H9 (cell line): ENCODE results near the gene JMJD1C. TPM values are rescaled to one million over a fixed set of nuclear protein-coding genes. Genes with fewer than 3 reads are reported as not detected.

Source experiments
- DNase-seq: peaks from one replicate; pipeline ENCODE4 v3.0.0-alpha.2; 2017
- H2AFZ ChIP-seq: one replicate; pipeline ENCODE4 v1.6.1; 2013; ENCODE audit warnings: mild to moderate bottlenecking, low read length, control low read depth, moderate library complexity
- H2AK5ac ChIP-seq: 2 replicates; pipeline ENCODE4 v1.6.1; 2013; ENCODE audit warnings: low read length, control low read depth, mixed read lengths; ENCODE audit not compliant: insufficient read length
- H2BK120ac ChIP-seq: one replicate; pipeline ENCODE4 v1.6.1; 2013; ENCODE audit warnings: low read depth, mild to moderate bottlenecking, low read length, control low read depth, inconsistent platforms; ENCODE audit not compliant: poor library complexity, severe bottlenecking
- H2BK12ac ChIP-seq: 2 replicates; pipeline ENCODE4 v1.6.1; 2013; ENCODE audit warnings: low read length, control low read depth, mixed read lengths, low read depth; ENCODE audit not compliant: insufficient read length
- H2BK15ac ChIP-seq: 2 replicates; pipeline ENCODE4 v1.6.1; 2013; ENCODE audit warnings: low read depth, low read length, control low read depth
- H2BK20ac ChIP-seq: one replicate; pipeline ENCODE4 v1.6.1; 2013; ENCODE audit warnings: low read depth, mild to moderate bottlenecking, low read length, control low read depth, inconsistent platforms; ENCODE audit not compliant: poor library complexity, severe bottlenecking
- H2BK5ac ChIP-seq: 2 replicates; pipeline ENCODE4 v1.6.1; 2013; ENCODE audit warnings: low read length, control low read depth, mixed read lengths; ENCODE audit not compliant: insufficient read length
- H3K14ac ChIP-seq: 2 replicates; pipeline ENCODE4 v1.6.1; 2013; ENCODE audit warnings: low read length, control low read depth; ENCODE audit not compliant: insufficient read depth
- H3K18ac ChIP-seq: 2 replicates; pipeline ENCODE4 v1.6.1; 2013; ENCODE audit warnings: low read depth, mild to moderate bottlenecking, mixed read lengths, low read length, control low read depth; ENCODE audit not compliant: insufficient read length
- H3K23ac ChIP-seq: 2 replicates; pipeline ENCODE4 v1.6.1; 2013; ENCODE audit warnings: low read length, control low read depth, mixed read lengths, low read depth; ENCODE audit not compliant: insufficient read length
- H3K23me2 ChIP-seq: 2 replicates; pipeline ENCODE4 v1.6.1; 2013; ENCODE audit warnings: low read depth, mild to moderate bottlenecking, mixed read lengths, low read length, control low read depth; ENCODE audit not compliant: insufficient read length, poor library complexity, severe bottlenecking
- H3K27ac ChIP-seq: 2 replicates; pipeline ENCODE4 v1.5.1; 2013; ENCODE audit warnings: low read length, control low read depth, mixed read lengths, low read depth; ENCODE audit not compliant: insufficient read length
- H3K27me3 ChIP-seq: 2 replicates; pipeline ENCODE4 v1.6.1; 2013; ENCODE audit warnings: low read length, control low read depth, inconsistent platforms; ENCODE audit not compliant: insufficient read depth
- H3K4ac ChIP-seq: 2 replicates; pipeline ENCODE4 v1.6.1; 2013; ENCODE audit warnings: low read depth, mild to moderate bottlenecking, control low read depth, inconsistent platforms, low read length, moderate library complexity
- H3K4me1 ChIP-seq: 2 replicates; pipeline ENCODE4 v1.6.1; 2013; ENCODE audit warnings: low read length, control low read depth, inconsistent platforms; ENCODE audit not compliant: insufficient read depth
- H3K4me2 ChIP-seq: 2 replicates; pipeline ENCODE4 v1.6.1; 2013; ENCODE audit warnings: low read length, control low read depth, mixed read lengths; ENCODE audit not compliant: insufficient read length, insufficient read depth
- H3K56ac ChIP-seq: 2 replicates; pipeline ENCODE4 v1.6.1; 2013; ENCODE audit warnings: low read depth, mild to moderate bottlenecking, mixed read lengths, low read length, control low read depth; ENCODE audit not compliant: insufficient read length
- H3K79me1 ChIP-seq: 2 replicates; pipeline ENCODE4 v1.6.1; 2013; ENCODE audit warnings: low read depth, mild to moderate bottlenecking, moderate library complexity, low read length, control low read depth, inconsistent platforms; ENCODE audit not compliant: insufficient read depth, poor library complexity, severe bottlenecking
- H3K79me2 ChIP-seq: 2 replicates; pipeline ENCODE4 v1.6.1; 2013; ENCODE audit warnings: low read length, control low read depth, inconsistent platforms; ENCODE audit not compliant: insufficient read depth
- H3K9ac ChIP-seq: 2 replicates; pipeline ENCODE4 v1.6.1; 2013; ENCODE audit warnings: low read length, control low read depth, mixed read lengths; ENCODE audit not compliant: insufficient read length; ENCODE audit errors: extremely low read depth
- H3K9me3 ChIP-seq: one replicate; pipeline ENCODE4 v1.6.1; 2013; ENCODE audit warnings: low read depth, low read length, inconsistent platforms; ENCODE audit not compliant: control insufficient read depth
- H3T11ph ChIP-seq: one replicate; pipeline ENCODE4 v1.6.1; 2013; ENCODE audit warnings: mild to moderate bottlenecking, low read length, control low read depth, inconsistent platforms
- H4K20me1 ChIP-seq: one replicate; pipeline ENCODE4 v1.6.1; 2013; ENCODE audit not compliant: control insufficient read depth, insufficient read length, insufficient read depth
- H4K5ac ChIP-seq: 2 replicates; pipeline ENCODE4 v1.6.1; 2013; ENCODE audit warnings: low read depth, mild to moderate bottlenecking, mixed read lengths, low read length, control low read depth; ENCODE audit not compliant: insufficient read length
- H4K8ac ChIP-seq: replicated peaks from 2 replicates; pipeline ENCODE4 v1.6.1; 2013; ENCODE audit warnings: low read length, control low read depth, mixed read lengths, low read depth; ENCODE audit not compliant: insufficient read length
- H4K91ac ChIP-seq: 2 replicates; pipeline ENCODE4 v1.6.1; 2013; ENCODE audit warnings: low read depth, mild to moderate bottlenecking, moderate library complexity, mixed read lengths, low read length, control low read depth; ENCODE audit not compliant: insufficient read length
- H3K27ac Mint-ChIP-seq, 3 experiments: 2 replicates in 2 of 3; 3 replicates in 1 of 3; pipeline ENCODE4 v1.8.0; 2020 to 2021; ENCODE audit warnings: mixed read lengths in 3 of 3, mild to moderate bottlenecking in 1 of 3, moderate library complexity in 1 of 3
- H3K27me3 Mint-ChIP-seq: 2 replicates; pipeline ENCODE4 v1.8.0; 2021; ENCODE audit warnings: low read depth, mild to moderate bottlenecking, moderate library complexity, mixed read lengths
- H3K36me3 Mint-ChIP-seq, 3 experiments: 2 replicates in 2 of 3; 3 replicates in 1 of 3; pipeline ENCODE4 v1.8.0; 2020 to 2021; ENCODE audit warnings: low read depth in 3 of 3, mixed read lengths in 3 of 3; ENCODE audit not compliant: insufficient read depth in 1 of 3
- H3K4me1 Mint-ChIP-seq, 2 experiments: 2 replicates each; pipeline ENCODE4 v1.8.0; 2020; ENCODE audit warnings: mixed read lengths in 2 of 2
- H3K4me3 Mint-ChIP-seq, 2 experiments: 2 replicates in 1 of 2; 3 replicates in 1 of 2; pipeline ENCODE4 v1.8.0; 2020 to 2021; ENCODE audit warnings: mild to moderate bottlenecking in 2 of 2, mixed read lengths in 2 of 2, moderate library complexity in 1 of 2
- H3K9me3 Mint-ChIP-seq, 2 experiments: 2 replicates in 1 of 2; 3 replicates in 1 of 2; pipeline ENCODE4 v1.8.0; 2020; ENCODE audit warnings: mild to moderate bottlenecking in 2 of 2, mixed read lengths in 2 of 2, moderate library complexity in 1 of 2
- CTCF ChIP-seq: fragments of 200-600 bp; sonication (generic); conservative IDR thresholded peaks from 3 replicates; pipeline ENCODE4 v1.8.0; 2021; ENCODE audit warnings: antibody characterized with exemption, mild to moderate bottlenecking
- WGBS: extraction: QIAGEN DNeasy Blood & Tissue Kit; methylation state at CpG from one replicate; pipeline ENCODE4 v1.1.7; 2013; ENCODE audit warnings: missing lambda C conversion rate, low lambda C conversion rate, mixed read lengths; ENCODE audit not compliant: insufficient read length; ENCODE audit errors: extremely low coverage; 5-methylcytosine and 5-hydroxymethylcytosine counted together
- total RNA-seq: library from RNA; stranded (reverse); gene quantifications from 2 replicates; pipeline ENCODE4 v1.2.1, GENCODE V29; 2021

The JMJD1C gene
- total RNA-seq, 1 experiment from 2014 or later: 200 TPM

- H4K5ac ChIP-seq: no peak overlapping the region
- Mint-ChIP-seq H3K4me1 (peaks cover 5% of the 10 kb centered on the region in 2 experiments; a peak in 3 of 4 replicates), H3K9me3 (no peaks in the 10 kb centered on the region), H3K27ac (no peak overlapping the region), H3K36me3 (no peaks in the 10 kb centered on the region; a peak in 1 of 7 replicates), H3K27me3 (no peaks in the 10 kb centered on the region), H3K4me3 (no peak overlapping the region)
- H3K18ac ChIP-seq: no peak overlapping the region
- peaks cover 3% of the 10 kb centered on the region for H3K79me1 ChIP-seq
- H3K27me3 ChIP-seq: no peaks in the 10 kb centered on the region
- no peak overlapping the region for H3T11ph ChIP-seq
- no peak overlapping the region for H3K4me2 ChIP-seq
- H3K56ac ChIP-seq: no peak overlapping the region
- H3K27ac ChIP-seq: no peak overlapping the region
- no peaks in the 10 kb centered on the region for H3K23me2 ChIP-seq
- no CpG with 5 or more reads among the region's 3 CpGs for WGBS
- no peaks in the 10 kb centered on the region for H3K9me3 ChIP-seq
- H2BK120ac ChIP-seq: no peak overlapping the region
- no peak overlapping the region for H3K14ac ChIP-seq
- no peak overlapping the region for H2AK5ac ChIP-seq
- no peak overlapping the region for H2AFZ ChIP-seq
- no peak overlapping the region for H2BK15ac ChIP-seq
- TF ChIP-seq CTCF: no peak
- H4K20me1 ChIP-seq: no peaks in the 10 kb centered on the region
- no peak overlapping the region for H3K4ac ChIP-seq
- H3K4me1 ChIP-seq: no peaks in the 10 kb centered on the region; the same call in 1 of the 2 replicates
- H4K8ac ChIP-seq: no peak overlapping the region
- no peak for DNase-seq
- H3K23ac ChIP-seq: no peak overlapping the region
- H4K91ac ChIP-seq: no peak overlapping the region
- peaks cover 3% of the 10 kb centered on the region; the same call in 1 of the 2 replicates for H3K79me2 ChIP-seq
- H2BK20ac ChIP-seq: no peak overlapping the region
- H2BK5ac ChIP-seq: no peak overlapping the region
- no peak overlapping the region for H2BK12ac ChIP-seq
- no peak overlapping the region for H3K9ac ChIP-seq
Observed at GRCh38 chr10:63275094-63275493, 190.7 kb downstream of the JMJD1C start.
